Measurements from ENCODE around the gene LYPLA2.

GRCh38 chr1:23827717-23828116, 36.8 kb downstream of the LYPLA2 start:
- TF ChIP-seq CTCF (IDR thresholded peaks at IDR 0.05; ENCODE audit: low read depth, low read length, poor library complexity, severe bottlenecking) (no peak), EZH2phosphoT487 (IDR thresholded peaks at IDR 0.05; ENCODE audit: borderline replicate concordance, low read length) (no peak)

Measured in DOHH2 (cell line).